ENCODE results near the gene CRAMP1.
"Not testable (repeated sequence)": the region's sequence is repeated elsewhere in the genome, so short reads cannot be mapped to it uniquely, and the experiment has no call there.

The CRAMP1 gene

DNA sequence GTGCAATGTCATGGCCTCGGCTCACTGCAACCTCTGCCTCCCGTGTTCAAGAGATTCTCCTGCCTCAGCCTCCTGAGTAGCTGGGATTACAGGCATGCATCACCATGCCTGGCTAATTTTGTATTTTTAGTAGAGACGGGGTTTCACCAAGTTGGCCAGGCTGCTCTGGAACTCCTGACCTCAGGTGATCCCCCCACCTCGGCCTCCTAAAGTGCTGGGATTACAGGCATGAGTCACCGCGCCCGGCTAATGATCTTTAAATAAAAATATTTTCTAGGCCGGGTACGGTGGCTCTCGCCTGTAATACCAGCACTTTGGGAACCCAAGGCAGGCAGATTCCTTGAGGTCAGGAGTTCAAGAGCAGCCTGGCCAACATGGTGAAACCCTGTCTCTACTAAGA, 106.1 kb downstream of the CRAMP1 start:
- not testable (repeated sequence) for H3K9me3 ChIP-seq (ENCODE audit: control insufficient read depth, low read length); H3K27ac ChIP-seq (ENCODE audit: insufficient read depth, low read depth, low read length, poor library complexity, severe bottlenecking); H3K4me1 ChIP-seq (ENCODE audit: control insufficient read depth, insufficient read depth, low read length); H3K4me3 ChIP-seq (ENCODE audit: insufficient read depth, low read depth, low read length); H3K27me3 ChIP-seq (ENCODE audit: control insufficient read depth, insufficient read depth, low read length, poor library complexity, severe bottlenecking); H3K36me3 ChIP-seq (ENCODE audit: control insufficient read depth, insufficient read depth, low read length)
- WGBS, 2 experiments = 95 to 96% methylated on average over 10 of the region's 10 CpGs

DNA sequence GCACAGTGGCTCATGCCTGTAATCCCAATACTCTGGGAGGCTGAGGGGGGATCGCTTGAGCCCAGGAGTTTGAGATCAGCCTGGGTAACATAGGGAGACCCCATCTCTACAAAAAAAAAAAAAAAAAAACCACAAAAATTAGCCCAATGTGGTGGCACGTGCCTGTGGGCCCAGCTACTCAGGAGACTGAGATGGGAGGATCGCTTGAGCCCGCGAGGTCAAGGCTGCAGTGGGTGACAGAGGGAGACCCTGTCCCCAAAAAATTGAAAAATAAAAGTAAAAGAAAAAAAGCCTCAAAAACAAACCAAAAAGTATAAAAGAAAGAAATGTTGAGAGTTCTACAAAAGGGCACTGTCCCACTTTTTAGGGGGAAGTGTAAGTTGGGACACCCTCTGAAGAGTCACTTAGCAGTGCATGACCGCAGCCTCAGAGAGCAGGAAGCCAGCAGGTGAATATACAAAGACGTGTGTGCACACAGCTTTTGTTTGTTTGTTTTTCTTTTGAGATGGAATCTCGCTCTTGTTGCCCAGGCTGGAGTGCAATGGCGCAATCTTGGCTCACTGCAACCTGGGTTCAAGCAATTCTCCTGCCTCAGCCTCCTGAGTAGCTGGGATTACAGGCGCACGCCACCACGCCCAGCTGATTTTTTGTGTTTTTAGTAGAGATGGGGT, 107.5 kb downstream of the CRAMP1 start:
- H3K4me3 ChIP-seq (ENCODE audit: insufficient read depth, low read depth, low read length); H3K9me3 ChIP-seq (ENCODE audit: control insufficient read depth, low read length); H3K4me1 ChIP-seq (ENCODE audit: control insufficient read depth, insufficient read depth, low read length); H3K36me3 ChIP-seq (ENCODE audit: control insufficient read depth, insufficient read depth, low read length); H3K27ac ChIP-seq (ENCODE audit: insufficient read depth, low read depth, low read length, poor library complexity, severe bottlenecking); H3K27me3 ChIP-seq (ENCODE audit: control insufficient read depth, insufficient read depth, low read length, poor library complexity, severe bottlenecking): not testable (repeated sequence)
- WGBS, 2 experiments = 89 to 94% methylated on average over 12 of the region's 12 CpGs

DNA sequence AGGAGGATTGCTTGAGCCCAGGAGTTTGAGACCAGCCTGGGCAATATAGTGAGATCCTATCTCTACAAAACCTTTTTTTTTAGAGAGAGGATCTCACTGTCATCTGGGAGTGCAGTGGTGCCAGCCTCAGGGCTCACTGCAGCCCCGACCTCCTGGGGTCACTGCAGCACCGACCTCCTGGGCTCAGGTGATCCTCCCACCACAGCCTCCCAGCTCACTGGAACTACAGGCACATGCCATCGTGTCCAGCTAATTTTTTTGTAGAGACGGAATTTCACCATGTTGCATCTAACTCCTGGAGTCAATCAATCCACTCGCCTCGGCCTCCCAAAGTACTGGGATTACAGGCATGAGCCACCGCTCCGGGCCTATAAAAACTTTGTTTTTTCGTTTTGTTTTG, 109.2 kb downstream of the CRAMP1 start:
- H3K36me3 ChIP-seq (ENCODE audit: control insufficient read depth, insufficient read depth, low read length) = no peaks in the 10 kb centered on the region
- no peak overlapping the region for H3K4me3 ChIP-seq (ENCODE audit: insufficient read depth, low read depth, low read length)
- H3K9me3 ChIP-seq (ENCODE audit: control insufficient read depth, low read length) = no peaks in the 10 kb centered on the region
- WGBS, 2 experiments = 91 to 94% methylated on average over 9 of the region's 9 CpGs
- no peaks in the 10 kb centered on the region for H3K4me1 ChIP-seq (ENCODE audit: control insufficient read depth, insufficient read depth, low read length)
- H3K27me3 ChIP-seq (ENCODE audit: control insufficient read depth, insufficient read depth, low read length, poor library complexity, severe bottlenecking) = no peaks in the 10 kb centered on the region
- H3K27ac ChIP-seq (ENCODE audit: insufficient read depth, low read depth, low read length, poor library complexity, severe bottlenecking) = no peak overlapping the region

DNA sequence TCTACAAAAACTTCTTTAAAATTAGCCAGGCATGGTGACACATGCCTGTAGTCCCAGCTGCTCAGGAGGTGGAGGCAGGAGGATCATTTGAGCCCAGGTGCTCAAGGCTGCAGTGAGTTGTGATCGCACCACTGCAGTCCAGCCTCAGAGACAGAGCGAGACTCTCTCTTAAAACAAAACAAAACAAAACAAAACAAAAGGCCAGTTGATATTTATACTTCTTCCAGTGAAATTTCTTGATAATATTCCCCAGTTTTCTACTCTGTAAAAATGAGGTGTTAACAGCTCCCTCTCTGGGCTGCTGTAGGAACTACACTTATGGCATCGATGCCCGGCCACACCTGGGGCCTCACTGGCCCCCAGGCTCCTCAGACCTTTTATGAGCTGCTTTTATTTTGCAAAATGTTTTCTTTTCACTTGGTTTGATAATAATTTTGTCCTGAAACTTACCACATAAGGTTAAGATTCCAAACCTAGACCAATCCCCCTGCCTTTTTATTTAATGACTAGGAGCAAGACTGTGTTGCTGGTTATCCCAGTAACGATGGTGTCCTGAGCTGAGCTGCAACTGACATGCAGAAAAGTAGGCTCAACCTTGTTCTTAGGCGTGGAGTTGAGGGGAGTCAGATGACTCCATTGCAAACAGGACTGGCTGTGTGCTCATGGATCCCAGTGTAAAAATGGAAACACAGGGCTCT, 111.4 kb downstream of the CRAMP1 start:
- no peaks in the 10 kb centered on the region for H3K4me1 ChIP-seq (ENCODE audit: control insufficient read depth, insufficient read depth, low read length)
- no peaks in the 10 kb centered on the region for H3K27me3 ChIP-seq (ENCODE audit: control insufficient read depth, insufficient read depth, low read length, poor library complexity, severe bottlenecking)
- H3K36me3 ChIP-seq (ENCODE audit: control insufficient read depth, insufficient read depth, low read length) = no peaks in the 10 kb centered on the region
- WGBS, 2 experiments = 60 to 71% methylated on average over 6 of the region's 6 CpGs
- no peaks in the 10 kb centered on the region for H3K9me3 ChIP-seq (ENCODE audit: control insufficient read depth, low read length)
- no peak overlapping the region for H3K27ac ChIP-seq (ENCODE audit: insufficient read depth, low read depth, low read length, poor library complexity, severe bottlenecking)
- H3K4me3 ChIP-seq (ENCODE audit: insufficient read depth, low read depth, low read length) = no peak overlapping the region

DNA sequence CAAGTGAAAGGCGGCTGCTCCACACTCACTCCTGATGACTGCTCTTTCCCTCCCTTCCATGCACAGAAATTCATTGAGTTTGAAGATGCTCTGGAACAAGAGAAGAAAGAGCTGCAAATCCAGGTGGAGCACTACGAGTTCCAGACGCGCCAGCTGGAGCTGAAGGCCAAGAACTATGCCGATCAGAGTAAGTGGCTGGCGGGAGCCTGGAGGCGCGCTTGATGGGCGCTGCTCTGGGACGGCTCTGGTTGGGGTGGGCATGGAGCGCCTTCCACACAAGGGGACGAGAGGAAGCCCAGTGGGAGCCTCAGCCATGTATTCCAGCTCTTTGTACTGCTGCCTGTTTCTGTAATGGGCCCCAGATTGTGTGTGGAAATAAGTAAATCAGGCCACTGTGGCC, 112.3 kb downstream of the CRAMP1 start:
- H3K36me3 ChIP-seq (ENCODE audit: control insufficient read depth, insufficient read depth, low read length) = peaks cover 5% of the 10 kb centered on the region
- H3K9me3 ChIP-seq (ENCODE audit: control insufficient read depth, low read length) = no peaks in the 10 kb centered on the region
- 96% methylated on average over 12 of the region's 12 CpGs for WGBS, 2 experiments
- no peak overlapping the region for H3K4me3 ChIP-seq (ENCODE audit: insufficient read depth, low read depth, low read length)
- H3K4me1 ChIP-seq (ENCODE audit: control insufficient read depth, insufficient read depth, low read length) = no peaks in the 10 kb centered on the region
- H3K27me3 ChIP-seq (ENCODE audit: control insufficient read depth, insufficient read depth, low read length, poor library complexity, severe bottlenecking) = no peaks in the 10 kb centered on the region
- no peak overlapping the region for H3K27ac ChIP-seq (ENCODE audit: insufficient read depth, low read depth, low read length, poor library complexity, severe bottlenecking)

DNA sequence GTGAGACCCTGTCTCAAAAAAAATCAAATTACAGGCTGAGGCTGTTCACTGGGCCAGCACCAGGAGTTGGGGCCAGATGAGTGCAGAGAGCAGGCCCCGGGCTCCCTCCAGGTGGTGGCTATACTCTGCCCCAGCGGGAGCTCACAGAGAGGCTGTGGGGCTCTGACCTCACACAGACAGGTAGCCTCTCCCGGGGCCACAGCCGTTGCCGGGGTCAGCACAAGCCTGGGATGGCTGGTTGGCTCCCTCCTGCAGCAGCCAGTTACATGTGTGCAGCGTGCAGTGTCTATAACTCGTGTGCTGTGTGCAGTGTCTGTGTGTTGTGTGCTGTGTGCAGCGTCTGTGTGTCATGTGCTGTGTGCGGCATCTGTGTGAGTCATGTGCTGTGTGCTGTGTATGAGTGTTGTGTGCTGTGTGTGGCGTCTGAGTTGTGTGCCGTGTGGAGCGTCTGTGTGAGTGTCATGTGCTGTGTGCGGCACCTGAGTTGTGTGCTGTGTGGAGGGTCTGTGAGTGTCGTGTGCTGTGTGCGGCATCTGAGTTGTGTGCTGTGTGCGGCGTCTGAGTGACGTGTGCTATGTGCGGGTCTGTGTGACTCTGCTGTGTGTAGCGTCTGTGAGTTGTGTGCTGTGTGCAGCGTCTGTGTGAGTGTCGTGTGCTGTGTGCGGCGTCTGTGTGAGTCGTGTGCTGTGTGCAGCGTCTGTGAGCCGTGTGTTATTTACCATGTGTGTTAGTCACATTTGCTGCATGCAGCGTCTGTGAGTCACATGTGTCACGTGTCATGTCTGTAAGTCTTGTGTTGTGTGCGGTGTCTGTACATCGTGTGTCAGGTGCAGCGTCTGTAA, 114.7 kb downstream of the CRAMP1 start:
- WGBS, 2 experiments = 94 to 97% methylated on average over 32 of the region's 32 CpGs
- H3K9me3 ChIP-seq (ENCODE audit: control insufficient read depth, low read length) = no peaks in the 10 kb centered on the region
- no peak overlapping the region for H3K4me3 ChIP-seq (ENCODE audit: insufficient read depth, low read depth, low read length)
- H3K27ac ChIP-seq (ENCODE audit: insufficient read depth, low read depth, low read length, poor library complexity, severe bottlenecking) = no peak overlapping the region
- peaks cover 5% of the 10 kb centered on the region for H3K36me3 ChIP-seq (ENCODE audit: control insufficient read depth, insufficient read depth, low read length)
- no peaks in the 10 kb centered on the region for H3K27me3 ChIP-seq (ENCODE audit: control insufficient read depth, insufficient read depth, low read length, poor library complexity, severe bottlenecking)
- no peaks in the 10 kb centered on the region for H3K4me1 ChIP-seq (ENCODE audit: control insufficient read depth, insufficient read depth, low read length)
